ENCODE data around the gene ZNF217.
"Not testable (repeated sequence)": the region's sequence is repeated elsewhere in the genome, so short reads cannot be mapped to it uniquely, and the experiment has no call there.

DNA sequence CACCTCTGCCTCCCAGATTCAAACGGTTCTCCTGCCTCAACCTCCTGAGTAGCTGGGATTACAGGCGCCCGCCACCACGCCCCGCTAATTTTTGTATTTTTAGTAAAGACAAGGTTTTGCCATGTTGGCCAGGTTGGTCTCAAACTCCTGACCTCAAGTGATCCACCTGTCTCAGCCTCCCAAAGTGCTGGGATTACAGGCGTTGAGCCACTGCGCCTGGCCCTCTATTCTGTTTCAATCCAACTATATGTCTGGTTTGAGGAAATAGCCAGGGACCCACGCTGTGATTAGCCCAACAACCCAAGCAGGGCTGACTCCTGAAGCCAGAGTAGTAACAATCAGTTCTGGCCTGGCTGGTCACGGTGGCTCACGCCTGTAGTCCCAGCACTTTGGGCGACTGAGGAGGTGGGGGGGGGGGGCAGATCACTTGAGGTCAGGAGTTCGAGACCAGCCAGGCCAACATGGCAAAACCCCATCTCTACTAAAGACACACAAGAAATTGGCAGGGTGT lies 24.9 kb upstream of the ZNF217 start:
- TF ChIP-seq POLR2AphosphoS5, POLR2A, EP300 (IDR thresholded peaks at IDR 0.05): not testable (repeated sequence)
- TF ChIP-seq, protein P1, sequence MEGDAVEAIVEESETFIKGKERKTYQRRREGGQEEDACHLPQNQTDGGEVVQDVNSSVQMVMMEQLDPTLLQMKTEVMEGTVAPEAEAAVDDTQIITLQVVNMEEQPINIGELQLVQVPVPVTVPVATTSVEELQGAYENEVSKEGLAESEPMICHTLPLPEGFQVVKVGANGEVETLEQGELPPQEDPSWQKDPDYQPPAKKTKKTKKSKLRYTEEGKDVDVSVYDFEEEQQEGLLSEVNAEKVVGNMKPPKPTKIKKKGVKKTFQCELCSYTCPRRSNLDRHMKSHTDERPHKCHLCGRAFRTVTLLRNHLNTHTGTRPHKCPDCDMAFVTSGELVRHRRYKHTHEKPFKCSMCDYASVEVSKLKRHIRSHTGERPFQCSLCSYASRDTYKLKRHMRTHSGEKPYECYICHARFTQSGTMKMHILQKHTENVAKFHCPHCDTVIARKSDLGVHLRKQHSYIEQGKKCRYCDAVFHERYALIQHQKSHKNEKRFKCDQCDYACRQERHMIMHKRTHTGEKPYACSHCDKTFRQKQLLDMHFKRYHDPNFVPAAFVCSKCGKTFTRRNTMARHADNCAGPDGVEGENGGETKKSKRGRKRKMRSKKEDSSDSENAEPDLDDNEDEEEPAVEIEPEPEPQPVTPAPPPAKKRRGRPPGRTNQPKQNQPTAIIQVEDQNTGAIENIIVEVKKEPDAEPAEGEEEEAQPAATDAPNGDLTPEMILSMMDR (IDR thresholded peaks at IDR 0.05): not testable (repeated sequence)

Measured in upper lobe of left lung (tissue), 4 donors.